GM19025 (cell line): Measurements from ENCODE around the gene KRT12.

Experiments
- ATAC-seq: cut with Tn5 transposase; IDR thresholded peaks from one replicate; pipeline ENCODE4 v1.9.1; 2021; ENCODE audit warnings: mild to moderate bottlenecking, low read depth, moderate library complexity; ENCODE audit not compliant: unreplicated experiment

The KRT12 gene

GRCh38 chr17:40848583-40849235 is 18.3 kb downstream of the KRT12 start:
- no peak for ATAC-seq

GRCh38 chr17:40846515-40847144 is 20.4 kb downstream of the KRT12 start:
- no peak for ATAC-seq

GRCh38 chr17:40844671-40845107 is 22.3 kb downstream of the KRT12 start:
- no peak for ATAC-seq

- no peak for ATAC-seq
These were observed 23.8 kb downstream of the KRT12 start for GRCh38 chr17:40843242-40843641.

- ATAC-seq, result no peak
These were observed 25.8 kb downstream of the KRT12 start for GRCh38 chr17:40841246-40841645.

- no peak for ATAC-seq
These were observed 27.8 kb downstream of the KRT12 start for GRCh38 chr17:40839194-40839593.

GRCh38 chr17:40836020-40836419 is 31.0 kb downstream of the KRT12 start:
- ATAC-seq, result no peak

- ATAC-seq, result no peak
These were observed 33.1 kb downstream of the KRT12 start for GRCh38 chr17:40833882-40834281.

- ATAC-seq, result no peak
These were observed 34.2 kb downstream of the KRT12 start for GRCh38 chr17:40832840-40833239.

- no peak for ATAC-seq
These were observed 36.8 kb downstream of the KRT12 start for GRCh38 chr17:40830085-40830776.

GRCh38 chr17:40828454-40829044 is 38.5 kb downstream of the KRT12 start:
- ATAC-seq, result no peak

- ATAC-seq, result no peak
These were observed 39.1 kb downstream of the KRT12 start for GRCh38 chr17:40827746-40828453.

GRCh38 chr17:40825599-40825998 is 41.4 kb downstream of the KRT12 start:
- ATAC-seq, result no peak

GRCh38 chr17:40824015-40824832 is 42.8 kb downstream of the KRT12 start:
- ATAC-seq, result no peak

- ATAC-seq, result no peak
These were observed 44.8 kb downstream of the KRT12 start, which contains the start of gene KRT10 for GRCh38 chr17:40822132-40822812. KRT10 (minus strand) TSS chr17:40822614; CDS start chr17:40822585, 29 bp downstream.

- ATAC-seq, result no peak
These were observed 45.5 kb downstream of the KRT12 start for GRCh38 chr17:40821536-40821935.

- ATAC-seq, result no peak
These were observed 46.7 kb downstream of the KRT12 start for GRCh38 chr17:40820228-40820838.

GRCh38 chr17:40819528-40820125 is 47.4 kb downstream of the KRT12 start:
- no peak for ATAC-seq
